ENCODE results near the gene RREB1. TPM values are rescaled to one million over a fixed set of nuclear protein-coding genes. Genes with fewer than 3 reads are reported as not detected.
A peak's percentile ranks its signal among the peaks of the same experiment; 100 is the strongest.

The RREB1 gene
- total RNA-seq, 4 donors from 2014 or later, result 17.7 to 36.6 (median 28.8) TPM

GRCh38 chr6:7078856-7079255 lies 28.9 kb upstream of the RREB1 start:
- no peak for DNase-seq (ENCODE audit: extremely low spot score)
- H3K4me3 ChIP-seq, result no peak overlapping the region
- H3K36me3 ChIP-seq, result no peaks in the 10 kb centered on the region
- no peaks in the 10 kb centered on the region for H3K27me3 ChIP-seq
- no peak overlapping the region for H3K27ac ChIP-seq (replicated peaks in 1 of 4)
- 87% methylated on average over 6 of the region's 6 CpGs for WGBS
- intact Hi-C loops (cut with DNase I), result no loop called here
- no peaks in the 10 kb centered on the region for H3K9me3 ChIP-seq
- H3K4me1 ChIP-seq, result no peaks in the 10 kb centered on the region
- TF ChIP-seq POLR2A (IDR thresholded peaks at IDR 0.05; ENCODE audit: low read depth), result no peak
- TF ChIP-seq CTCF (IDR thresholded peaks at IDR 0.05), result no peak
- no peak for TF ChIP-seq EP300 (IDR thresholded peaks at IDR 0.05)
- TF ChIP-seq POLR2AphosphoS5 (IDR thresholded peaks at IDR 0.05), result no peak

- no peaks in the 10 kb centered on the region for H3K36me3 ChIP-seq
- H3K9me3 ChIP-seq, result no peaks in the 10 kb centered on the region
- H3K27me3 ChIP-seq, result no peaks in the 10 kb centered on the region
- no peaks in the 10 kb centered on the region for H3K4me1 ChIP-seq
- TF ChIP-seq POLR2AphosphoS5 (IDR thresholded peaks at IDR 0.05), result no peak
- TF ChIP-seq POLR2A (IDR thresholded peaks at IDR 0.05; ENCODE audit: low read depth), result no peak
- TF ChIP-seq EP300 (IDR thresholded peaks at IDR 0.05), result no peak
- TF ChIP-seq CTCF (IDR thresholded peaks at IDR 0.05), result no peak
- 48% methylated on average over 2 of the region's 2 CpGs for WGBS
- intact Hi-C loops (cut with DNase I), result no loop called here
- DNase-seq (ENCODE audit: extremely low spot score), result no peak
- H3K27ac ChIP-seq (replicated peaks in 1 of 4), result no peak overlapping the region
- no peak overlapping the region for H3K4me3 ChIP-seq
These were observed 27.4 kb upstream of the RREB1 start for GRCh38 chr6:7080311-7080710.

GRCh38 chr6:7085911-7086310 lies 21.9 kb upstream of the RREB1 start:
- DNase-seq (ENCODE audit: extremely low spot score), result no peak
- intact Hi-C loops (cut with DNase I), result no loop called here
- peak overlapping the region in 2 of 4 donors; percentile 13 to 38 for H3K27ac ChIP-seq (replicated peaks in 1 of 4)
- TF ChIP-seq POLR2AphosphoS5 (IDR thresholded peaks at IDR 0.05) (no peak), CTCF (IDR thresholded peaks at IDR 0.05) (no peak), POLR2A (IDR thresholded peaks at IDR 0.05; ENCODE audit: low read depth) (no peak), EP300 (IDR thresholded peaks at IDR 0.05) (no peak)
- WGBS, result 87% methylated on average over 1 of the region's 1 CpG
- H3K9me3 ChIP-seq, result no peaks in the 10 kb centered on the region
- H3K27me3 ChIP-seq, result no peaks in the 10 kb centered on the region
- H3K36me3 ChIP-seq, result no peaks in the 10 kb centered on the region
- H3K4me1 ChIP-seq, result peaks cover 9 to 25% (median 16%) of the 10 kb centered on the region in 4 donors
- no peak overlapping the region for H3K4me3 ChIP-seq

- Histone ChIP-seq H3K9me3 (no peaks in the 10 kb centered on the region), H3K36me3 (no peaks in the 10 kb centered on the region), H3K4me3 (peak overlapping the region; percentile 35 to 51 (median 45)), H3K4me1 (peaks cover 9 to 25% (median 16%) of the 10 kb centered on the region in 4 donors), H3K27ac (replicated peaks in 1 of 4) (peak overlapping the region in 2 of 4 donors; percentile 13 to 38), H3K27me3 (no peaks in the 10 kb centered on the region)
- intact Hi-C loops (cut with DNase I), result no loop called here
- 28% methylated on average over 9 of the region's 9 CpGs for WGBS
- TF ChIP-seq CTCF (IDR thresholded peaks at IDR 0.05) (no peak), POLR2A (IDR thresholded peaks at IDR 0.05; ENCODE audit: low read depth) (no peak), POLR2AphosphoS5 (IDR thresholded peaks at IDR 0.05) (no peak), EP300 (IDR thresholded peaks at IDR 0.05) (no peak)
- no peak for DNase-seq (ENCODE audit: extremely low spot score)
These were observed 21.3 kb upstream of the RREB1 start for GRCh38 chr6:7086488-7086887.

GRCh38 chr6:7087066-7087465 lies 20.7 kb upstream of the RREB1 start:
- H3K4me1 ChIP-seq, result peaks cover 9 to 25% (median 16%) of the 10 kb centered on the region in 4 donors

More at GRCh38 chr6:7087066-7087465, 20.7 kb upstream of the RREB1 start:
- Histone ChIP-seq H3K9me3 (no peaks in the 10 kb centered on the region), H3K27me3 (no peaks in the 10 kb centered on the region), H3K27ac (replicated peaks in 1 of 4) (peak overlapping the region in 3 of 4 donors; percentile 13 to 38 (median 21)), H3K4me3 (peak overlapping the region; percentile 35 to 51 (median 45)), H3K36me3 (no peaks in the 10 kb centered on the region)
- DNase-seq (ENCODE audit: extremely low spot score), result no peak
- intact Hi-C loops (cut with DNase I), result no loop called here
- TF ChIP-seq CTCF (IDR thresholded peaks at IDR 0.05) (peak in 2 of 3 experiments; percentile 30 to 40), POLR2AphosphoS5 (IDR thresholded peaks at IDR 0.05) (no peak), POLR2A (IDR thresholded peaks at IDR 0.05; ENCODE audit: low read depth) (no peak)
- 28% methylated on average over 3 of the region's 3 CpGs for WGBS
